Spinal cord (tissue), 4 donors: ENCODE measurements around the gene ITIH1. TPM values are rescaled to one million over a fixed set of nuclear protein-coding genes. Genes with fewer than 3 reads are reported as not detected.

Experiments
- polyA plus RNA-seq, 2 donors: library from polyadenylated mRNA; unstranded; fragments of 120-200 nt; gene quantifications; one replicate each; pipeline ENCODE4 v1.2.1, GENCODE V29; 2013; ENCODE audit not compliant: insufficient read length in 2 of 2
- small RNA-seq: library from RNA; depleted of rRNA; stranded (forward); fragments of <200 nt; gene quantifications from one replicate; pipeline ENCODE3, GENCODE V24; 2014; ENCODE audit warnings: low replicate concordance
- total RNA-seq, 2 donors: library from RNA; depleted of rRNA in 1 of 2; stranded (reverse); fragments of 120-200 nt in 1 of 2; fragments of >200 nt in 1 of 2; gene quantifications; one replicate each; pipeline versions ENCODE4 v1.2.3 to v1.2.4, GENCODE V29; 2013 to 2014

ITIH1 gene
- total and polyA plus RNA-seq, 4 donors, result 0.15 to 0.44 TPM; not detected in 2

Small RNA genes within 50 kb of the gene (small RNA-seq; reads per million reads assigned to genes)
- gene AC006254.2, result not detected
- not detected for gene MUSTN1

Other genes starting within 250 kb of the ITIH1 start
- 10 to 100 TPM; 33.6 to 83.3 TPM for gene NT5DC2, start 243.7 kb upstream of the ITIH1 start, total RNA-seq
- gene NT5DC2, start 243.7 kb upstream of the ITIH1 start, polyA plus RNA-seq, result 100 to 1,000 TPM; 204 to 205 TPM
- gene UQCC5, start 241.0 kb upstream of the ITIH1 start, total RNA-seq, result 10 to 100 TPM in 1 of 2 donors, 1 to 10 TPM in 1; 2.8 to 19.9 TPM
- 10 to 100 TPM; 21.7 to 21.9 TPM for gene UQCC5, start 241.0 kb upstream of the ITIH1 start, polyA plus RNA-seq
- gene PBRM1, start 91.7 kb upstream of the ITIH1 start, total RNA-seq, result 100 to 1,000 TPM in 1 of 2 donors, 10 to 100 TPM in 1; 71.9 to 105 TPM
- gene PBRM1, start 91.7 kb upstream of the ITIH1 start, polyA plus RNA-seq, result 10 to 100 TPM; 35.9 to 46.9 TPM
- gene GNL3, start 91.6 kb upstream of the ITIH1 start, total RNA-seq, result 10 to 100 TPM; 63.7 to 74.7 TPM
- 10 to 100 TPM; 65.0 to 75.6 TPM for gene GNL3, start 91.6 kb upstream of the ITIH1 start, polyA plus RNA-seq
- gene GLT8D1, start 71.8 kb upstream of the ITIH1 start, total RNA-seq, result 100 to 1,000 TPM in 1 of 2 donors, 10 to 100 TPM in 1; 96.0 to 114 TPM
- 100 to 1,000 TPM; 102 to 104 TPM for gene GLT8D1, start 71.8 kb upstream of the ITIH1 start, polyA plus RNA-seq
- 10 to 100 TPM; 56.0 to 82.0 TPM for gene SPCS1, start 71.5 kb upstream of the ITIH1 start, total RNA-seq
- gene SPCS1, start 71.5 kb upstream of the ITIH1 start, polyA plus RNA-seq, result 100 to 1,000 TPM; 148 to 150 TPM
- gene NEK4, start 6.7 kb upstream of the ITIH1 start, total RNA-seq, result 10 to 100 TPM; 41.4 to 47.3 TPM
- 10 to 100 TPM; 30.8 to 35.4 TPM for gene NEK4, start 6.7 kb upstream of the ITIH1 start, polyA plus RNA-seq
- gene ITIH3, start 17.2 kb downstream of the ITIH1 start, total RNA-seq, result 1 to 10 TPM; 2.0 to 4.0 TPM
- 1 to 10 TPM in 1 of 2 donors, under 1 TPM in 1; 0.92 to 6.2 TPM for gene ITIH3, start 17.2 kb downstream of the ITIH1 start, polyA plus RNA-seq
- 10 to 100 TPM; 11.2 to 41.9 TPM for gene ITIH4, start 53.1 kb downstream of the ITIH1 start, total RNA-seq
- 10 to 100 TPM in 1 of 2 donors, 1 to 10 TPM in 1; 6.4 to 28.9 TPM for gene ITIH4, start 53.1 kb downstream of the ITIH1 start, polyA plus RNA-seq
- gene MUSTN1, start 57.4 kb downstream of the ITIH1 start, total RNA-seq, result 100 to 1,000 TPM in 1 of 2 donors, 1 to 10 TPM in 1; 4.5 to 189 TPM
- gene MUSTN1, start 57.4 kb downstream of the ITIH1 start, polyA plus RNA-seq, result 10 to 100 TPM in 1 of 2 donors, under 1 TPM in 1; 0.65 to 14.2 TPM
- 10 to 100 TPM; 16.3 to 65.6 TPM for gene STIMATE, start 119.9 kb downstream of the ITIH1 start, total RNA-seq
- gene STIMATE, start 119.9 kb downstream of the ITIH1 start, polyA plus RNA-seq, result 10 to 100 TPM; 20.4 to 24.0 TPM